Camera-type eye (tissue), 1 donor: ENCODE measurements around the gene FAXDC2. TPM values are rescaled to one million over a fixed set of nuclear protein-coding genes. Genes with fewer than 3 reads are reported as not detected.

Experiments used
- total RNA-seq: library from RNA; depleted of rRNA; stranded (reverse); fragments of >200 nt; gene quantifications from one replicate; pipeline ENCODE4 v1.2.3, GENCODE V29; 2014

FAXDC2 gene
- 23.8 TPM for total RNA-seq

DNA sequence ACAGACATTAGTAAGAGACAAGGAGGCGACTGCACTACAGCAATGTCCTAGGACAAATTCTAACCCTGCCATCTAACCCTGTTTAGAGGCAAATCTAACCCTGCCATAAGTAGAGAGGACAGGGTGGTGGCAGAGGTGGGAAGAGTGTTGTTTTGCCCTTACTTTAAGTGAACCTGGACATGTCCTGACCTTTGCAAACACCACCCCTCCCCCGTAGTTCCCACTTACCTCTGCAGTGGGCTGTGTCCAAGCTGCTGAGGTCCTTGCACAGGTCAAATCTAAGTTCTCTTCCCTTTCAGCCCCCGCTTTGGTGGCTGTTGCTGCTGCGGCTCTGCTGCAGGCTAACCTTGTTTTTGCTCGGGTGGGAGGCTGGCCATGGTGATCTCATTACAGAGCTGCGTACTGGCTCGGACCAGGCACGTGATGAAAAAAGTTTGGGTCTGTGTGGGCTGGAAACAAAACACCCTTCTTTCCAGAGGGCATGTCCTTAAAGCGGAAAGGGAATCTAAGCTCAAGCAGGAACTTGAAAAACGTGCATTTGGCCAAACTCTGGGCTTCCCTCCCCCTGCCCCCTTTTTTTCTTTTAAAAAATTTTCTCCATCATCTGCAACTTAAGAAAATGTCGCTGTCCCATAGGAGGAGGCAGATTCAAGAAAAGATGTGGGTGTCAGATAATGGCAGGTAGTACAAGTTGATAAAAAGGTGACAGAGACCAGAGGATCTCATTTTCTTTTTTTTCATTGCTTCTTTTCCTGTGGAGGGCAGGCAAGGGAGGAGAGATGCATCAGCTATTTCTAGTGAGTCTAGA, at the start of gene FAXDC2:
FAXDC2 (minus strand) TSS at position 349 of the 808 bp plus-strand sequence. CDS start 12,425 bp downstream, outside the sequence.

GRCh38 chr5:154858297-154858971, 8.0 kb upstream of the FAXDC2 start, which contains the start of gene CNOT8:
Gene CNOT8 (plus strand): TSS chr5:154858627. CDS start chr5:154863279, 4,652 bp downstream.

Other genes with a start within 250 kb of the FAXDC2 start
- gene LARP1, start 95.2 kb downstream of the FAXDC2 start, total RNA-seq, result 79.0 TPM
- gene CNOT8, start 8.0 kb upstream of the FAXDC2 start, total RNA-seq, result 99.5 TPM
- 32.2 TPM for gene GEMIN5, start 87.6 kb upstream of the FAXDC2 start, total RNA-seq
- gene MRPL22, start 90.5 kb upstream of the FAXDC2 start, total RNA-seq, result 25.3 TPM
- 0.33 TPM for gene KIF4B, start 163.2 kb upstream of the FAXDC2 start, total RNA-seq